HAP-1 (cell line): ENCODE measurements around the gene STPG2.
"Not testable (repeated sequence)": the region's sequence is repeated elsewhere in the genome, so short reads cannot be mapped to it uniquely, and the experiment has no call there.

ENCODE experiments used
- DNase-seq, 2 experiments: peaks; one replicate each; pipeline ENCODE4 v3.0.0-alpha.2; 2016 to 2020; ENCODE audit warnings: low spot score in 2 of 2
- H3K27me3 ChIP-seq: fragments of 250-450 bp; sonication (Bioruptor Pico); 2 replicates; pipeline ENCODE4 v1.5.1; 2020; ENCODE audit warnings: low read depth, mild to moderate bottlenecking, moderate library complexity
- H3K36me3 ChIP-seq: fragments of 250-450 bp; sonication (Bioruptor Pico); replicated peaks from 2 replicates; pipeline ENCODE4 v1.5.1; 2020; ENCODE audit warnings: mild to moderate bottlenecking
- H3K4me1 ChIP-seq: fragments of 250-450 bp; sonication (Bioruptor Pico); 2 replicates; pipeline ENCODE4 v1.5.1; 2020; ENCODE audit warnings: mild to moderate bottlenecking
- H3K4me3 ChIP-seq: fragments of 250-450 bp; sonication (Bioruptor Pico); 2 replicates; pipeline ENCODE4 v1.5.1; 2020; ENCODE audit warnings: mild to moderate bottlenecking, moderate library complexity
- H3K9me3 ChIP-seq: fragments of 250-450 bp; sonication (Bioruptor Pico); 2 replicates; pipeline ENCODE4 v1.5.1; 2020; ENCODE audit warnings: mild to moderate bottlenecking, moderate library complexity
- in situ Hi-C: fragments of 300-500 bp; cut with MboI; formaldehyde crosslinking; loops from 3 replicates; pipeline ENCODE4 v1.14.3; 2020; ENCODE audit warnings: low sequenced_read_pairs, inconsistent platforms, mixed read lengths

The STPG2 gene

GRCh38 chr4:97953171-97953941 is 189.9 kb downstream of the STPG2 start:
- no peak overlapping the region for H3K4me3 ChIP-seq
- H3K9me3 ChIP-seq = 0 out of 2 replicates have a peak, but pooled peaks cover 2% of the 10 kb centered on the region
- H3K27me3 ChIP-seq = no peaks in the 10 kb centered on the region
- no peak for DNase-seq
- in situ Hi-C loops = no loop called here
- no peaks in the 10 kb centered on the region; the same call in 1 of the 2 replicates for H3K4me1 ChIP-seq
- H3K36me3 ChIP-seq = no peaks in the 10 kb centered on the region

GRCh38 chr4:97952763-97953162 is 190.5 kb downstream of the STPG2 start:
- no peaks in the 10 kb centered on the region for H3K27me3 ChIP-seq
- H3K4me3 ChIP-seq = no peak overlapping the region
- no peaks in the 10 kb centered on the region for H3K36me3 ChIP-seq
- no peaks in the 10 kb centered on the region; the same call in 1 of the 2 replicates for H3K4me1 ChIP-seq
- DNase-seq = no peak
- in situ Hi-C loops = no loop called here
- H3K9me3 ChIP-seq = 0 out of 2 replicates have a peak, but pooled peaks cover 2% of the 10 kb centered on the region

- Histone ChIP-seq H3K9me3 (0 out of 2 replicates have a peak, but pooled peaks cover 2% of the 10 kb centered on the region), H3K4me3 (no peak overlapping the region), H3K36me3 (no peaks in the 10 kb centered on the region), H3K27me3 (no peaks in the 10 kb centered on the region), H3K4me1 (no peaks in the 10 kb centered on the region; the same call in 1 of the 2 replicates)
- in situ Hi-C loops = no loop called here
- no peak for DNase-seq
Measured at GRCh38 chr4:97950836-97951235, 192.4 kb downstream of the STPG2 start.

DNA sequence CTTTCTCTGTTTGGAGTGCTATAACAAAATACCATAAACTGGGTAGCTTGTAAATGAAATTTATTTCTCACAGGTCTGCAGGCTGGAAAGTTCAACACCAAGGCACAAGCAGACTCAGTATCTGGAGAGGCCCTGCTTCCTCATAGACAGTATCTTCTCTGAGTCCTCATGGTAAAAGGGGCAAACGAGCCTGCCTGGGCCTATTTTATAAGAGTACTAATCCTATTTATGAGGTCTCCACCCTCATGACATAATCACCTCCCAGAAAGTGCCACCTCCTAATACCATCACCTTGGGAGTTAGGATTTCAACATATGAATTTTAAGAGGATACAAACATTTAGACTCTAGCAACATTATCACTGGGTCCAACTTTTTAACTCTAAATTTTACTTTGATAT is 200.3 kb downstream of the STPG2 start:
- DNase-seq = no peak
- Histone ChIP-seq H3K4me3 (no peak overlapping the region), H3K9me3 (no peaks in the 10 kb centered on the region), H3K4me1 (no peaks in the 10 kb centered on the region), H3K36me3 (no peaks in the 10 kb centered on the region), H3K27me3 (no peaks in the 10 kb centered on the region; the same call in 1 of the 2 replicates)
- in situ Hi-C loops = no loop called here

DNA sequence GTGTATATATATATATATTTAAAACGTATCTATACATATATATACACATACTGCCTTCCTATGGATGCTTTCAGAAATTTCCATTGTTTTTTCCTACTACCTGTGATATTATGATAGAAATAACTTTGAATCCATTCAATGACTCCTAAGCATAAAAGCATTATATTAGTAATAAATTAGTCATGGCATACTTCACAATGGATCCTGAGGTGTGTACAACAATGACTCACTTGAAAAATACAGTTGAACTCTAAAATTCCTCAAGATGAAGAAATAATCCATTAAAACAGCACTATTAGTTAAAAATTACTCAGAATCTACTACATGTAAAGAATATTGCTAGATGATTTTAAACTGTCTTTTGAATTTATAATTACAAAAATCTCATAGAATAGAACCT is 201.1 kb downstream of the STPG2 start:
- Histone ChIP-seq H3K4me3 (no peak overlapping the region), H3K9me3 (no peaks in the 10 kb centered on the region), H3K36me3 (no peaks in the 10 kb centered on the region), H3K27me3 (no peaks in the 10 kb centered on the region; the same call in 1 of the 2 replicates), H3K4me1 (no peaks in the 10 kb centered on the region)
- no peak for DNase-seq
- in situ Hi-C loops = no loop called here

- in situ Hi-C loops = no loop called here
- no peaks in the 10 kb centered on the region for H3K4me1 ChIP-seq
Measured at GRCh38 chr4:97938141-97938540, 205.1 kb downstream of the STPG2 start.

DNA sequence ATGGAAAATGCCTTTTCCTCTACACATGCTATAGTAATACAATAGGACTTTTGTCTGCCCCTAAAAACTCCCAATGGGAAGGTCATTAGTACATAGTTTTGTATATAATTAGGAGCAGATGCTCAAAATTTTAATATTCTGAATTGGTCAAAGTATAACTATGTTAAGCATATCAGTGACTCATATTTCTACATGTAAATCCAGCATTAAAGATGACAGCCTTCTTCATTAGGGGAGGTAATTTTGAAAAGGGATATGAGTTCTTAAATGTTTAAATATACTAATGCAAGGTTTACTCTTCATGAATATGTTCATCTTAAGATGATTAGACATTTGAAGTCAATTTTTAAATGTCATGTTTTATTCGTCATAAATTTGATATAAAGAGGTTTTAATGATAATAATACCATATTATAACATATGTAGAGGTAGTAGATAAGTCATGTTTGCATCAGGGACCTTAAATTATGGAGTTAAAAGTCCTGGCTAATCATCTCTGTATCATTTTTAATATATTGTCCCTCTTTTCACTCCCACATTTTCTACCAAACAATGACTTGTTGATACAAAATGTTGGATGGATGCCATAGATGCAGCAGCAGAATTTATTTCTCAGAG is 218.8 kb downstream of the STPG2 start:
- DNase-seq = no peak
- in situ Hi-C loops = no loop called here
- Histone ChIP-seq H3K9me3 (no peaks in the 10 kb centered on the region), H3K27me3 (no peaks in the 10 kb centered on the region), H3K4me1 (no peaks in the 10 kb centered on the region), H3K36me3 (no peaks in the 10 kb centered on the region), H3K4me3 (no peak overlapping the region)

More at GRCh38 chr4:97938141-97938540, 205.1 kb downstream of the STPG2 start:
- no peak for DNase-seq
- Histone ChIP-seq H3K36me3 (no peaks in the 10 kb centered on the region), H3K27me3 (no peaks in the 10 kb centered on the region; the same call in 1 of the 2 replicates), H3K9me3 (no peaks in the 10 kb centered on the region), H3K4me3 (no peak overlapping the region)

GRCh38 chr4:97923096-97923495 is 220.2 kb downstream of the STPG2 start:
- in situ Hi-C loops = no loop called here
- H3K36me3 ChIP-seq = no peaks in the 10 kb centered on the region
- no peak for DNase-seq
- H3K4me1 ChIP-seq = no peaks in the 10 kb centered on the region
- no peaks in the 10 kb centered on the region for H3K9me3 ChIP-seq
- no peaks in the 10 kb centered on the region for H3K27me3 ChIP-seq
- no peak overlapping the region for H3K4me3 ChIP-seq

DNA sequence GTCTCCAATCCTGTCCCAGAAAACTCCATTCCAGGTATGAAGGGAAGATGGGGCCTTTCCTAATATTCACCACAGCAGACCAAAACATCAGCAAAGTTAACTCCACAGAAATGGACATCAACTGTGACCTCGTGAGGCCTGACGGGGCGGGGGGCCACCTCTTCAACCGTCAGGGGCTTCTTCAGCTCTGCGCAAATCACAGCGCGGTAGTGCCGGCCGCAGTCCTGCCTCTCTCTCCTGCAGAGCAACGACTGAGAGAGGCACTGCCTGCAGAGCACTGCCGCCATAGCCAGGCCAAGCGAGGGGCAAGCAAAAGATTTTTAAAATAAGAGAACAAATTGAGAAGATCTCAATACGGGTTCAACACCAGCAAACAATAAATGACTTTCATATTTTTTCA is 226.2 kb downstream of the STPG2 start:
- H3K4me3 ChIP-seq = no peak overlapping the region
- no peak for DNase-seq
- in situ Hi-C loops = no loop called here
- no peaks in the 10 kb centered on the region for H3K36me3 ChIP-seq
- no peaks in the 10 kb centered on the region for H3K27me3 ChIP-seq
- H3K9me3 ChIP-seq = no peaks in the 10 kb centered on the region
- H3K4me1 ChIP-seq = no peaks in the 10 kb centered on the region

GRCh38 chr4:97912156-97912555 is 231.1 kb downstream of the STPG2 start:
- Histone ChIP-seq H3K4me1 (no peaks in the 10 kb centered on the region), H3K27me3 (no peaks in the 10 kb centered on the region), H3K4me3 (no peak overlapping the region), H3K9me3 (no peaks in the 10 kb centered on the region), H3K36me3 (no peaks in the 10 kb centered on the region)
- in situ Hi-C loops = no loop called here
- DNase-seq = no peak

- Histone ChIP-seq H3K27me3 (no peaks in the 10 kb centered on the region), H3K9me3 (no peaks in the 10 kb centered on the region), H3K4me3 (no peak overlapping the region), H3K4me1 (no peaks in the 10 kb centered on the region), H3K36me3 (no peaks in the 10 kb centered on the region)
- in situ Hi-C loops = no loop called here
- DNase-seq = no peak
Measured at GRCh38 chr4:97911236-97911906, 231.9 kb downstream of the STPG2 start.

DNA sequence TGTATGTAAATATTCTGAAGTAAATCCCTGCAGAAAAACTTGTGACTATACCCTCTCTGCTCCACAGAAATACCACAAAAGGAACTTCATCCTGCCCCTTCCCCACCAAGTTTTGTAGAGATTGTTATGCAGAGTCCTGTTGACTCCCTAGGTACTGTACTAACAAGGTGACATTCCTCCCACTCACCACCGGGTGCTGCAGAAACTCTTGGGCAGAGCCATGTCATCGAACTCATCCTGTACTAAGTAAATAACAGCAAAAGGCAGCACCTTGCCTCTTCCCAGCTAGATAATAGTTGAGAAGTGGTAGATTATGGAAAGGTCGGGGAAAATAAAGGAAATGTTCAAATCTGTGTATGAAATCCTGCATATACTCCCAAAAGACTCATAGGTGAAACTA is 233.3 kb downstream of the STPG2 start:
- in situ Hi-C loops = no loop called here
- Histone ChIP-seq H3K9me3 (no peaks in the 10 kb centered on the region), H3K36me3 (no peaks in the 10 kb centered on the region), H3K4me1 (no peaks in the 10 kb centered on the region), H3K4me3 (no peak overlapping the region), H3K27me3 (no peaks in the 10 kb centered on the region)
- DNase-seq = peak in 1 of 2 experiments; percentile 19

- H3K9me3 ChIP-seq, H3K4me3 ChIP-seq, H3K27me3 ChIP-seq, H3K36me3 ChIP-seq, H3K4me1 ChIP-seq, in situ Hi-C loops, DNase-seq: not testable (repeated sequence)
Measured at GRCh38 chr4:97903436-97904189, 239.7 kb downstream of the STPG2 start.
